B cell (primary cell): ENCODE results near the gene EXD2. TPM values are rescaled to one million over a fixed set of nuclear protein-coding genes. Genes with fewer than 3 reads are reported as not detected.

Source experiments
- ATAC-seq: fragments of 200-7000 bp; cut with Tn5 transposase; one replicate; pipeline ENCODE4 v1.10.0; 2021; ENCODE audit warnings: low read depth, mild to moderate bottlenecking, moderate number of reproducible peaks, moderate library complexity
- CTCF ChIA-PET: fragments of 350-600 bp; sonication (Branson Sonifier 250); formaldehyde crosslinking; loops from one replicate; lab custom pipeline; 2021; ENCODE audit warnings: antibody characterized with exemption, inconsistent platforms; lab: Charles Lee
- POLR2A ChIA-PET: fragments of 350-600 bp; sonication (Branson Sonifier 250); formaldehyde crosslinking; loops from one replicate; lab custom pipeline; 2021; ENCODE audit warnings: antibody characterized with exemption; lab: Charles Lee
- DNase-seq: peaks from one replicate; pipeline ENCODE4 v3.0.0; 2013
- H2AFZ ChIP-seq: 2 replicates; pipeline ENCODE4 v1.6.1; 2012; ENCODE audit warnings: mild to moderate bottlenecking, low read depth, low read length; ENCODE audit not compliant: insufficient read depth, poor library complexity, severe bottlenecking
- H3K27ac ChIP-seq, 2 donors: 1 replicate in 1 of 2; 2 replicates in 1 of 2; pipeline ENCODE4 v1.5.1; 2012 to 2013; ENCODE audit warnings: low read length in 2 of 2, mild to moderate bottlenecking in 2 of 2, moderate library complexity in 1 of 2
- H3K27me3 ChIP-seq, 4 experiments: fragments of 200-600 bp in 1 of 4; sonication (generic) in 1 of 4; replicated peaks in 1 of 4; 1 replicate in 2 of 4; 2 replicates in 2 of 4; pipeline versions ENCODE4 v1.6.1 to v1.7.0; 2013 to 2016; ENCODE audit warnings: low read length in 3 of 4, mild to moderate bottlenecking in 2 of 4, mixed read lengths in 1 of 4, moderate library complexity in 1 of 4; ENCODE audit not compliant: insufficient read depth in 4 of 4, control insufficient read depth in 3 of 4; ENCODE audit errors: control extremely low read depth in 1 of 4
- H3K36me3 ChIP-seq, 2 experiments: replicated peaks in 1 of 2; 1 replicate in 1 of 2; 2 replicates in 1 of 2; pipeline versions ENCODE4 v1.6.1 to v1.7.1; 2013; ENCODE audit warnings: low read length in 1 of 2; ENCODE audit not compliant: insufficient read depth in 2 of 2, control insufficient read depth in 1 of 2; ENCODE audit errors: control extremely low read depth in 1 of 2, extremely low read depth in 1 of 2
- H3K4me1 ChIP-seq, 2 donors: fragments of 200-600 bp in 1 of 2; sonication (generic) in 1 of 2; 1 replicate in 1 of 2; 2 replicates in 1 of 2; pipeline versions ENCODE4 v1.5.1 to v1.6.1; 2013 to 2017; ENCODE audit warnings: low read length in 2 of 2; ENCODE audit not compliant: control insufficient read depth in 2 of 2, insufficient read depth in 2 of 2
- H3K4me2 ChIP-seq: replicated peaks from 2 replicates; pipeline ENCODE3; 2012; ENCODE audit warnings: mild to moderate bottlenecking, low read depth, low read length; ENCODE audit not compliant: poor library complexity, severe bottlenecking
- H3K4me3 ChIP-seq, 5 experiments: fragments of 200-600 bp in 1 of 5; sonication (generic) in 1 of 5; 1 replicate in 3 of 5; 2 replicates in 2 of 5; pipeline versions ENCODE4 v1.5.1 to v1.7.0; 2011 to 2016; ENCODE audit warnings: low read length in 4 of 5, mild to moderate bottlenecking in 4 of 5, low read depth in 2 of 5, control low read depth in 1 of 5, moderate library complexity in 1 of 5; ENCODE audit not compliant: insufficient read depth in 1 of 5; ENCODE audit errors: control extremely low read depth in 1 of 5, extremely low read depth in 1 of 5
- H3K79me2 ChIP-seq: fragments of 200-600 bp; sonication (generic); one replicate; pipeline ENCODE4 v1.6.0; 2016; ENCODE audit warnings: low read length; ENCODE audit not compliant: control insufficient read depth, insufficient read depth
- H3K9ac ChIP-seq: fragments of 200-600 bp; sonication (generic); 2 replicates; pipeline ENCODE4 v1.6.1; 2017; ENCODE audit warnings: mild to moderate bottlenecking, low read length, moderate library complexity
- H3K9me3 ChIP-seq, 3 donors: one replicate each; pipeline versions ENCODE4 v1.6.1 to v1.7.1; 2013; ENCODE audit warnings: low read length in 2 of 3; ENCODE audit not compliant: control insufficient read depth in 2 of 3, insufficient read depth in 1 of 3; ENCODE audit errors: control extremely low read depth in 1 of 3
- H4K20me1 ChIP-seq: 2 replicates; pipeline ENCODE4 v1.6.0; 2012; ENCODE audit warnings: mild to moderate bottlenecking, low read length; ENCODE audit not compliant: insufficient read depth, control insufficient read depth, poor library complexity, severe bottlenecking
- H3K27ac Mint-ChIP-seq: one replicate; pipeline ENCODE4 v1.8.0; 2021; ENCODE audit warnings: mixed read lengths
- H3K27me3 Mint-ChIP-seq: one replicate; pipeline ENCODE4 v1.8.0; 2021; ENCODE audit warnings: mixed read lengths
- H3K4me1 Mint-ChIP-seq: one replicate; pipeline ENCODE4 v1.8.0; 2021; ENCODE audit warnings: mixed read lengths
- H3K4me3 Mint-ChIP-seq: one replicate; pipeline ENCODE4 v1.8.0; 2021; ENCODE audit warnings: mixed read lengths
- H3K9me3 Mint-ChIP-seq: one replicate; pipeline ENCODE4 v1.8.0; 2022; ENCODE audit warnings: mixed read lengths; ENCODE audit not compliant: insufficient read depth
- CTCF ChIP-seq: fragments of 200-600 bp; IDR thresholded peaks from one replicate; pipeline ENCODE4 v1.8.0; 2022; ENCODE audit warnings: antibody characterized with exemption, mild to moderate bottlenecking
- EZH2 ChIP-seq: IDR thresholded peaks from 2 replicates; pipeline ENCODE4 v1.6.1; 2012; ENCODE audit warnings: borderline replicate concordance, low read depth, mild to moderate bottlenecking, moderate library complexity, low read length; ENCODE audit not compliant: insufficient read depth, poor library complexity, severe bottlenecking
- WGBS: methylation state at CpG from one replicate; pipeline ENCODE4 v1.1.5; 2013; ENCODE audit warnings: missing lambda C conversion rate; ENCODE audit not compliant: insufficient coverage; 5-methylcytosine and 5-hydroxymethylcytosine counted together
- intact Hi-C: fragments of 100-400 bp; cut with micrococcal nuclease; formaldehyde crosslinking; loops from one replicate; pipeline ENCODE4 v1.10.0; 2022
- polyA plus RNA-seq: library from polyadenylated mRNA; depleted of rRNA; stranded (reverse); fragments of >200 nt; gene quantifications from 2 replicates; pipeline ENCODE4 v1.2.3, GENCODE V29; 2012
- total RNA-seq, 2 donors: library from RNA; stranded (reverse); fragments of 120-200 nt in 1 of 2; gene quantifications; 1 replicate in 1 of 2; 2 replicates in 1 of 2; pipeline versions ENCODE4 v1.2.3 to v1.2.4, GENCODE V29; 2013 to 2022

Gene EXD2
- total and polyA plus RNA-seq, 2 donors (not counting 1 experiment from before 2014, with no cell fraction given): 3.6 to 10.0 TPM

- ChIA-PET POLR2A (no interaction called here), CTCF (no interaction called here)
- ATAC-seq (no peak), DNase-seq (no peak)
- Histone ChIP-seq H3K36me3 (no peaks in the 10 kb centered on the region), H3K4me1 (no peaks in the 10 kb centered on the region), H3K4me3 (no peak overlapping the region), H2AFZ (no peak overlapping the region), H3K4me2 (no peak overlapping the region), H3K9ac (no peak overlapping the region), H3K27me3 (peaks cover 0 to 2% (median 0%) of the 10 kb centered on the region in 4 experiments), H4K20me1 (no peaks in the 10 kb centered on the region), H3K27ac (no peak overlapping the region), H3K9me3 (no peaks in the 10 kb centered on the region), H3K79me2 (no peaks in the 10 kb centered on the region)
- Mint-ChIP-seq H3K4me3 (no peak overlapping the region), H3K9me3 (no peaks in the 10 kb centered on the region), H3K27me3 (peaks cover 27% of the 10 kb centered on the region), H3K27ac (no peak overlapping the region), H3K4me1 (no peaks in the 10 kb centered on the region)
- intact Hi-C loops: no loop called here
- no peak for TF ChIP-seq CTCF
- no peak for TF ChIP-seq EZH2
- WGBS: 100% methylated on average over 1 of the region's 4 CpGs
Measured at GRCh38 chr14:69183735-69184134, 7.6 kb upstream of the EXD2 start.

DNA sequence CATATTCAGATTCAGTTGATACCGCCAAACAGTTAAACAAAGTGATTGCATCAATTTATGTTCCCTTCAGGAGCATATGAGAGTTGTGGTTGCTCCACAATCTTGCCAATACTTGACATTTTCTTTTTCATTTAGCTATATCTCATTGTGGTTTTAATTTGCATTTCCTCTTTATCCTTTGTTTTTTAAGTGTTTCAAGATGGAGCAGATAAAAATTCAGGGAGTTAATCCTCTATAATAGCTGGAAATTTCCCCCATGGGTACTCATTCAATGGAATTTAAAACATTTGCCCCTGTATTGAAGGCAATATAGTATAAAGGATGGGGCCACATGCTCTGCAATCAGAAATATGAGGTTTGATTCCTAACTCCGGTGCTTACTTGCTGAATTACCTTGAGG, 1.1 kb upstream of the EXD2 start:
- DNase-seq: no peak
- intact Hi-C loops: no loop called here
- Histone ChIP-seq H3K36me3 (no peaks in the 10 kb centered on the region), H2AFZ (no peak overlapping the region), H3K9ac (no peak overlapping the region), H3K27me3 (no peaks in the 10 kb centered on the region), H3K27ac (no peak overlapping the region), H3K4me3 (no peak overlapping the region), H4K20me1 (no peaks in the 10 kb centered on the region), H3K9me3 (no peaks in the 10 kb centered on the region), H3K4me1 (peaks cover 4 to 7% of the 10 kb centered on the region in 2 donors), H3K4me2 (no peak overlapping the region), H3K79me2 (peaks cover 6% of the 10 kb centered on the region)
- H3K27me3 Mint-ChIP-seq: peaks cover 7% of the 10 kb centered on the region
- peak overlapping the region; percentile 42 for H3K4me3 Mint-ChIP-seq
- TF ChIP-seq CTCF: no peak
- no peak for TF ChIP-seq EZH2
- no peak overlapping the region for H3K27ac Mint-ChIP-seq
- WGBS: no CpG with 5 or more reads among the region's 2 CpGs
- H3K4me1 Mint-ChIP-seq: peaks cover 14% of the 10 kb centered on the region
- ChIA-PET CTCF (no interaction called here), POLR2A (interaction anchor here (1.7 kb wide), 1 partner anchor 36 kb away, joined by 3 read pairs; no protein-coding TSS in a partner anchor)
- no peaks in the 10 kb centered on the region for H3K9me3 Mint-ChIP-seq
- no peak for ATAC-seq
